Kidney capillary endothelial cell (primary cell): ENCODE measurements around the gene PRELID3B.
"Not testable (repeated sequence)": the region's sequence is repeated elsewhere in the genome, so short reads cannot be mapped to it uniquely, and the experiment has no call there.

Experiments
- DNase-seq: peaks from one replicate; pipeline ENCODE4 v3.0.0-alpha.2; 2018; ENCODE audit warnings: low spot score

The PRELID3B gene

DNA sequence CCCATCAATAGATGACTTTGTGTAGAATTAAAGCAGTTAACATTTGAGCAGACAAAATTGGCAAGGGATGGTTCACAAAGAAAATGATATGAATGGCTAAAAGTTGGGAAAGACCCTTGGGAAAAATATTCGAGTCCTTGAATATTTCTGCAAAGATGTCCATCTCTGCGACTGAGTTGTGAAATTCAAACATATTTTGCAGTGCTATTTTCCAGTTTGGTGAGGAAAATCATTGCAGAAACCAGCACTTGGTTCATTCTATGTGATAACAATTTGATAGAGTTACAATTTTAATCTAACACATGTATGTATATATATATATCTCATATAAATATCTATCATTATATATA is 6.1 kb upstream of the PRELID3B start:
- DNase-seq = no peak

DNA sequence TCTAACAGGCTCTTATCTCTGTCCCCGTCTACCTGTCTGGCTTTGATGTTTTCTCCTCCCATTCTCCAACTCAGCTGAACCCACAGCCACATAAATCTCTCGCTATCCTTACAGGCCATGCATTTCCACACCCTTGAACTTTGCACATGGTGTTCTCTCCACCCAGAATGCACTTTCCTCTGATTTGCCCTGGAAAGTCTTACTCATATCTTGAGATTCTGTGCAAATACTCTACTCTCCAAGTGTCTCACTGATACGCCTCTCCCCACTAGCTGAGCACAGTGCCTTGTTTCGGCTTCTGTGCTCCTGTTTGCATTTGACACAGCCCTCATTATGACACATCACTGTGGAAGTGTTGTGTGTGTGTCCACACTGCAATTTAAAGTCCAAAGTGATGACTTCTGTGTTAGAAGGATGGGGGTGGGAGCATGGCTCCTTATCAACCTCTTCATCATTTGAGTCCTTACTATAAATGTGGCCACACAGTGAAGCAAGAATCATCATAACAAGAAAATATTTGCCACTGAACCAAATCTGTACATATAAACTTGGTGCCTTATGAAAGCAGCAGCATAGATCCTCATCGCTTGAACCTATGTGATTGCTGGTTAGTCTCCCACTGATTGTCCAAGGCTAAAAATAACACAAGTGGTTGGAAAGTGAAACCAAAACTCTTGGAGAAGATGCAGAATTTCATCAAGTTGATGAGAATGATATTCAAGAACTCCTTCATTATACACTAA is 5.5 kb upstream of the PRELID3B start:
- no peak for DNase-seq

DNA sequence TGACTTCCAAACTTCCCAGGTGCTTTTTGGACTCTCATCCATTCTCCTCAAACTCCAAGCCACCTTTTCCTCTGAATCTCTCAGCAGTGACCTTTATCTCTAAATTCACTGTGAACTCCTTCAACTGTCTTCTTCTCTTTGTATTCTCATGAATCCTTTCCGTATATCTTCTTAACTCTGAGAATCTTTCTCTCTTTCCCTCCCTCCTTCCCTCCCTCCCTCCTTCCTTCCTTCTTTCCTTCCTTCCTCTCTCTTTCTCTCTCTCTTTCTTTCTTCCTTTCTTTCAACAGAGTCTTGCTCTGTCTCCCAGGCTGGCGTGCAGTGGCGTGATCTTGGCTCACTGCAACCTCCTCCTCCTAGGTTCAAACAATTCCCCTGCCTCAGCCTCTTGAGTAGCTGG is 4.3 kb upstream of the PRELID3B start:
- no peak for DNase-seq

- DNase-seq = no peak
Observed at GRCh38 chr20:59044796-59045195, 2.2 kb upstream of the PRELID3B start.

GRCh38 chr20:59044295-59044694 is 1.7 kb upstream of the PRELID3B start:
- no peak for DNase-seq

DNA sequence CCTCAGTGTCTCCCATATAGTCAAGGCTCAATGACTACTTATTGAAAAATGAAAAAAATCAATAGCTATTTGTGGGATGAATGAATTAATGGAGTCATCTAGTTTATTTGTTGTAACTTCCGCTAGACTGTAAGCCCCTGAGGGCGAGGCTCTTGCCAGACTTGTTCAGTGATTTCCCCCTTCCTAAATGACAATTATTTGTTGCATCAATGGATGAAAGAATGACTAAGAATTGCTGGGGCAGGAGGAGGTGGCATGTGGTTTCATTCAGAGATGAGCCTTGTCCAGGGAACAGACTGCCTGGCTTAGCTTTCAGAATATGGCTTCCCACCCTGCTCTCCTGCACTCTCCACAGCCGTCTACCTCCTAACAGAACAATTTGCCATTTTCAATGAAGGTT is 1.1 kb upstream of the PRELID3B start:
- DNase-seq = no peak

GRCh38 chr20:59042796-59043631 is 428 bp upstream of the PRELID3B start:
- peak; percentile 94 for DNase-seq

DNA sequence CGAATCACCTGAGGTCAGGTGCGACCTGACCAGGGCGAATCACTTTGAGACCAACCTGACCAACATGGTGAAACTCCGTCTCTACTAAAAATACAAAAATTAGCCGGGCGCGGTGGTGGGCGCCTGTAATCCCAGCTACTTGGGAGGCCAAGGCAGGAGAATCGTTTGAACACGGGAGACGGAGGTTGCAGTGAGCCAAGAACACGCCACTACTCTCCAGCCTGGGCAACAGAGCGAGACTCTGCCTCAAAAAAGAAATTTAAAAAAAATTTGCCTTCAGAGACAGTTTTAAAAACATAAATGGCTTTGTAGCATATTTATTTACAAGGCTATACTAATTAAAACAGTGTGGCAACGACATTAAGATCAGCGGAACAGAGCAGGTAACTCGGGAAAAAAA is 1.1 kb downstream of the PRELID3B start:
- not testable (repeated sequence) for DNase-seq

GRCh38 chr20:59040667-59041066 is 1.9 kb downstream of the PRELID3B start:
- DNase-seq = no peak

DNA sequence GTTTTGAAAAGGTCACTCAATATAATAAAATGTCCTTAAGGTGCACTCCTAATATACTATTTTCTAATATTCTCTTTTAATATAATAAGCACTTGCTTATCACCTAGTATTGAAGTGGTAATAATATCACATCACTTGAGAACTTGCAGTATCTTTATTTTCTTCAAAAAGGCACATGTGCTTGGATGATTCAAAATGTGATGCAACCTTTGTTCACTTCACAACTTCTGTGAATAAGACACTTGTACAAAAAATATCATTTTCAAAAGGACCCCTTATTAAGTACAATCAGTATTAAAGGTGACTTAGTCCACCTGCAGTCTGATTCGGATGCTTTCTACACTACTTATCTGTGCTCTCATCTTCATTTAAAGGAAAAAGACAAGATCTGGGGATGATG is 3.4 kb downstream of the PRELID3B start:
- no peak for DNase-seq

DNA sequence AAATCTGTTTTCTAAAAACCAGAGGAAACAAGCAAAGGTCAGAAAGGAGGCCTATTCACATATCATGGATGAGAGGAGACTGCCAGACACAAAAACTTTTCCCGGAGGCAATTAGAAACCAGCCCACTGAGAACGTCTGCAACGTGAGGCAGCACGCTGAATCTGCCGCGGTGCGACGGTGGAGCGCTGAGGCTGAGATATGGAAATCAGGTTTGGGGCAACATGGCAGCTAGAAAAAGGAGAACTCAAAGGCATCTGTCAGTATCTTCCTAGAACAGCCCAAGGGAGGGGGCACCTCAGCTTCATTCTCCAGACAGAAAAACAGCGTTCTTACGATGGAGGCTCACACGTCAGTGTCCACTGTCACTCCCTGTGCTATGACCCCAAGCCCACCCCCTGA is 5.2 kb downstream of the PRELID3B start:
- no peak for DNase-seq

DNA sequence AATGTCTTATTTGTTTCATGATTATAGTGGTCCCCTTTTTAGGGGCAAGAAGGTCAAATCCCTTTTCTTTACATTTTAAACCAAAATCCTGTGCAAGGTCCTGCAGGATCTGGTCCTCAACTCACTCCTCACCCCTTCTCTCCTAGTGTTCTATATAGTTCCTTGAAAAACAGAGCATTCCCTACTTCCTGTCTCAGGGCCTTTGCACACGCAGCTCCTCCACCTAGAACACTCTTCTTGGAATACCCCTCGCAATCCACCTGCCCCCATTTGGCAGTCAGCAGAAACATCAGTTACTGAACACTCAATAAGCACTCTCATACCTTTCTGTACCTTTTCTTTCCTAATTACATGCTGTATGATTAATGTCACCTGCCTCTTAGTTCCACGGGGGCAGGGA is 7.2 kb downstream of the PRELID3B start:
- no peak for DNase-seq

GRCh38 chr20:59033616-59034165 is 8.9 kb downstream of the PRELID3B start:
- DNase-seq = no peak

- no peak for DNase-seq
Observed at GRCh38 chr20:59033093-59033492, 9.5 kb downstream of the PRELID3B start.

DNA sequence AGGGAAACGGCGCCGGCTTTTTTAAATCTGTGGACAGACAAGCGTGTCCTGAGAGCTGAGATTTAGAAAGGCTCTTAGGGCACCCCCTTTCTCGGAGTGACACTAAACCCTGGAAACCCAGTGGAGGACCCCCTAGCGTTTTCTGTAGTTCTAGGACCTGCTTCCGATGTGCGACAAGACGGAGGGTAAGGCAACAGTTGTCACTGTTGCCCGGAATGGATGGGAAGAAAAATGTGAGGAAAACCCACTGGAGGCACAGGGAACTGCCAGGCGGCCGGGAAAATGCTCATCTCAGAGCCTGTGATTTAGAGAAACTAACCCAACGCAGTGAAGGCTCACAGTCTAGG is 9.9 kb downstream of the PRELID3B start:
- DNase-seq = peak; percentile 52

DNA sequence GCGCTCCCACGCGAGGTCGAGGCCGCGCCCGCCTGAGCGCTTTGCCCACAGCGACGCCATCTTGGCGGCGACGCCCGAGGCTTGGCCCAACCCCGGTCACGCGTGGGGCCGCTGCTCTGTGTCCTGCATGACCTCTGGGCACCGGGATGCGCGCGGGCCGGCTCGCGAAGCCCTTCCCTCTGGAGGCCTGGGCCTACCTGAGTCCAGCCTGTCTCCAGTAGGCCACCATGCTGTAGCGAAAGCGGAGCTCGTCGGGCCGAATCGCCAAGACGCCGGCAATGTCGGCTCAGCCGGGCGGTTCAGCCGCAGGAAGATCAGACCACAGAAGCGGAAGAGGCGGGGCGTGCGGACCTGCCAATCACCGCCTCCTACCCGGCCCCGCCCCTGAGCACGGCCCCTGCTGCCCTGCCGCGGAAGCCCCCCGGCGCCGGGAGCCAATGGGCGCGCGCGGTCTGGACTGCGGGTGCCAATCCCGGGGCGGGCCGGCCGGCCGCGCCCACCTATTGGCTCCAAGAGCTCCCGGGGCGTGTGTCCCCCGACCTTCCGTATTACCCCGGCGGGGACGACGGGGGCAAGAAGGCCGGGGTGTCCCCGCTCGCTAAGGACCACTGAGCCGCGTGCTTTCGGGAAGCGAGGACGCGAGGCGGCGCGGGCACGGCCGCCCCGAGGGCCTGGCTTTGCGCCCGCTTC is 10.4 kb downstream of the PRELID3B start, which contains the start of gene ATP5F1E:
Gene ATP5F1E, minus strand, starts transcription at position 313 of the 690 bp plus-strand sequence. Its CDS starts 84 bp downstream, at position 229.
- peak; percentile 94 for DNase-seq

DNA sequence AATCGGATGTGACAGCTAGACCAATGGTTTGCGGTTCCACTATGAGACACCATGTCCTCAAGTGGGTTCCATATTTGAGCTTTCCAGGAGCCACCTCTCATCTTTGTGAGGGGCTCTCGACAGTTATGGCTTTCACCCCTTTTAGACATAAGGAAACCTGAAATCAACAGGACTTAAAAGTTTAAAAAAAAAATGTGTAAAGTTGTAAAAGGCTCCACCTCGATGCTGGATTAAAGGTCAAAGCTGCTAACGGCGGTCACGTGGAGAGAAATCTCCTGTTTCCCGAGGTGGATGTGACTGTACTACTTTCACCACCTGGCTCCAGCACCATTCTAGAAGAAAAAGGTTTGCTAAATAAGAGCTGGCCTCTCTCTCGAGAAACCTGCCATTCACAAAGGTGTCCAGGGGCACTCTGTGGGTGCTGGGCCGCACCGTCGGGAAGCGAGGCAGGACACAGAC is 11.0 kb downstream of the PRELID3B start:
- DNase-seq = no peak

- DNase-seq = no peak
Observed at GRCh38 chr20:59030911-59031563, 11.5 kb downstream of the PRELID3B start.

- no peak for DNase-seq
Observed at GRCh38 chr20:59028812-59029211, 13.8 kb downstream of the PRELID3B start.

DNA sequence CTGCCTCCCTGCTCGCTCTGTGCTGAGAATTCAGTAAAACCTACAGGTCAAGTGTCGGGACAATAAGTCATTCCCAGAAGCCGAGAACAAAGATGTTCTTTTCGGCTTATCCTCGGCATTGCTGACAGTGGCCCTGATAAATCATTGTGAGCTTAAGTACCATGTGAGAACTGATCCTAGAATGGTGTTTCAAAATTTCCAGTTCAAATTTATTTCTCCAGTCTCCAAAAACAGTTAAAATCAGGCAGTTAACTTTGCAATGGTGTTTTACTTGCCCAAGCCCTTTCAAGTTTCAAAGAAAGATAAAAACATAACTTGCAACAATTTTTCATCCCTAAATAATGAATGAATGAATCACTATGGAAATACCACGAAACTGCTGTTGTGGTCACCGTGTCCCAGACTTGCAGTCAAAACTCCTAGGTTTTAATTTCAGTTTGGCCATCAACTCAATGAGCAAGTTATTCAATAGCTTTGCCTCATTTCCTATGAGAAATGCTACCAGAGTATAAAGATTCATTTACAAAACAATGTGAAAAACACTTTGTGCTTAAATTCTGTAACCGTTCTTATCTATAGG is 14.8 kb downstream of the PRELID3B start:
- DNase-seq = no peak

GRCh38 chr20:59026904-59027740 is 15.5 kb downstream of the PRELID3B start:
- no peak for DNase-seq
